ENCODE results near the gene KLF3. TPM values are rescaled to one million over a fixed set of nuclear protein-coding genes. Genes with fewer than 3 reads are reported as not detected.

Gene KLF3
- total and polyA plus RNA-seq, 9 of the 15 experiments (the other 6 are each of a cell fraction or from before 2014, with no cell fraction given): 9.9 to 47.2 (median 18.1) TPM

DNA sequence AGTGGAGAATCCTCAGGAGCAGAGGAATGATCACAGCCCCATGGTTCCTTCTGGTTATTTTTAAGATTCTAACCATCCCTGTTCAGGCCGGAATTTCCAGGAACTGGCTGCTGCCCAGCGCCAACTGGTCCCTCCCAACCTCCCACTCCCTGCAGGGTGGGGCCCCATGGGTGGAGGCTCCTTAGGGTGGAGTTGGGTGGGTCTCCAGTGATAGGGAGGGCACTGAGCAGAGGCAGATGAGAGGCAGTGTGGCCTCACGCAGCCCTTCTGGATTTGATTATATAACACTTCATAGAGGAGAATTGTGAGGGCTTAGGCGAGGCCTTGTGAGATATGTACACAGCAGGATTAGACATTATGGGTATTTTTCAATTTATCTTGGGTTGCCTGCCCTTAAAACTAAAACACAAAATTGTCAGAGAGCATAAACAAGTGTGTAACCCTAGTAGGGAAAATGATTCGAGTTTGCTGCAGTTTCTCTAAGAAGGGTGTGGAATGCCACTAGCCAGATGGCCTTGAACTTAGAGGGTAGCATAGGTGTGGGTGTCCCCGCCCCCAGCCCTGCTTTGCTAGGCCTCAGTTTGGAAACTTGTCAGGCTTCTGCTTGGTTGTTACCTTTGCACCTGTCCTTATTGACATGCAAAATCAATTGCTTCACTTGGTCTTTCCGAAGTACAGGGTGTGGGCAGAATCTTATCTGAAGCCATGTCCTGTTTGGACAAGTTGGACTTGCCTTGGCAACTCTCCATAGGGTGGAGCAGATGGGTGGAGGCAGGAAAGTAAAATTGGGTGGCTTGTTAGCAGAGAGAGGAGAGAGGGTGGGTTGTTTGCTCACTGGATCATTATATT, 9.4 kb downstream of the KLF3 start (continued):
- peak; percentile 22; the same call in 1 of the 2 replicates for TF ChIP-seq KLF1 (tag; IDR thresholded peaks at IDR 0.05)
- no peak for TF ChIP-seq TSC22D4 (tag; IDR thresholded peaks at IDR 0.05)
- TF ChIP-seq, protein P1, sequence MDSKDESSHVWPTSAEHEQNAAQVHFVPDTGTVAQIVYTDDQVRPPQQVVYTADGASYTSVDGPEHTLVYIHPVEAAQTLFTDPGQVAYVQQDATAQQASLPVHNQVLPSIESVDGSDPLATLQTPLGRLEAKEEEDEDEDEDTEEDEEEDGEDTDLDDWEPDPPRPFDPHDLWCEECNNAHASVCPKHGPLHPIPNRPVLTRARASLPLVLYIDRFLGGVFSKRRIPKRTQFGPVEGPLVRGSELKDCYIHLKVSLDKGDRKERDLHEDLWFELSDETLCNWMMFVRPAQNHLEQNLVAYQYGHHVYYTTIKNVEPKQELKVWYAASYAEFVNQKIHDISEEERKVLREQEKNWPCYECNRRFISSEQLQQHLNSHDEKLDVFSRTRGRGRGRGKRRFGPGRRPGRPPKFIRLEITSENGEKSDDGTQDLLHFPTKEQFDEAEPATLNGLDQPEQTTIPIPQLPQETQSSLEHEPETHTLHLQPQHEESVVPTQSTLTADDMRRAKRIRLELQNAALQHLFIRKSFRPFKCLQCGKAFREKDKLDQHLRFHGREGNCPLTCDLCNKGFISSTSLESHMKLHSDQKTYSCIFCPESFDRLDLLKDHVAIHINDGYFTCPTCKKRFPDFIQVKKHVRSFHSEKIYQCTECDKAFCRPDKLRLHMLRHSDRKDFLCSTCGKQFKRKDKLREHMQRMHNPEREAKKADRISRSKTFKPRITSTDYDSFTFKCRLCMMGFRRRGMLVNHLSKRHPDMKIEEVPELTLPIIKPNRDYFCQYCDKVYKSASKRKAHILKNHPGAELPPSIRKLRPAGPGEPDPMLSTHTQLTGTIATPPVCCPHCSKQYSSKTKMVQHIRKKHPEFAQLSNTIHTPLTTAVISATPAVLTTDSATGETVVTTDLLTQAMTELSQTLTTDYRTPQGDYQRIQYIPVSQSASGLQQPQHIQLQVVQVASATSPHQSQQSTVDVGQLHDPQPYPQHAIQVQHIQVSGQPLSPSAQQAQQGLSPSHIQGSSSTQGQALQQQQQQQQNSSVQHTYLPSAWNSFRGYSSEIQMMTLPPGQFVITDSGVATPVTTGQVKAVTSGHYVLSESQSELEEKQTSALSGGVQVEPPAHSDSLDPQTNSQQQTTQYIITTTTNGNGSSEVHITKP (IDR thresholded peaks at IDR 0.05; ENCODE audit: partially characterized antibody): peak; percentile 83
- TF ChIP-seq DEAF1 (CRISPR knock-in tag; IDR thresholded peaks at IDR 0.05): no peak
- TF ChIP-seq CREM (IDR thresholded peaks at IDR 0.05; ENCODE audit: low read depth): 0 out of 2 replicates have a peak, but pooled peaks have one; percentile 13
- 0 out of 2 replicates have a peak, but pooled peaks have one; percentile 26 for TF ChIP-seq ARID1B (IDR thresholded peaks at IDR 0.05)
- no peak for TF ChIP-seq ZNF436 (CRISPR knock-in tag; IDR thresholded peaks at IDR 0.05)
- TF ChIP-seq FOXK2 (conservative IDR thresholded peaks at IDR 0.05 in 1 of 2, IDR thresholded peaks at IDR 0.05 in 1 of 2; ENCODE audit: low read depth in 2 of 2): 0 out of 4 replicates have a peak, but pooled peaks have one; percentile 12 to 23
- TF ChIP-seq RCOR1 (IDR thresholded peaks at IDR 0.05; ENCODE audit: borderline replicate concordance in 1 of 2, low read depth in 2 of 2, low read length in 2 of 2): peak in 1 of 2 experiments; percentile 76; a peak in 3 of 4 replicates
- TF ChIP-seq ARID3A (IDR thresholded peaks at IDR 0.05; ENCODE audit: borderline replicate concordance, low read depth, low read length): peak; percentile 32; the same call in 1 of the 2 replicates
- TF ChIP-seq RBBP5 (IDR thresholded peaks at IDR 0.05; ENCODE audit: borderline replicate concordance, insufficient read depth, low read length, poor library complexity, severe bottlenecking): peak; percentile 36
- TF ChIP-seq ZNF766 (CRISPR knock-in tag; conservative IDR thresholded peaks at IDR 0.05): 0 out of 2 replicates have a peak, but pooled peaks have one; percentile 31
- no peak for TF ChIP-seq SAP30 (IDR thresholded peaks at IDR 0.05; ENCODE audit: borderline replicate concordance, insufficient read depth, low read depth, low read length, poor library complexity, severe bottlenecking)
- TF ChIP-seq RBM25 (IDR thresholded peaks at IDR 0.05; ENCODE audit: low read depth, low read length, severe bottlenecking): no peak
- peak; percentile 70; the same call in 1 of the 2 replicates for TF ChIP-seq MYNN (IDR thresholded peaks at IDR 0.05)
- TF ChIP-seq MYNN (CRISPR knock-in tag; IDR thresholded peaks at IDR 0.05): no peak
- TF ChIP-seq GABPB1 (CRISPR knock-in tag; IDR thresholded peaks at IDR 0.05): 0 out of 2 replicates have a peak, but pooled peaks have one; percentile 47
- TF ChIP-seq ZNF511 (CRISPR knock-in tag; IDR thresholded peaks at IDR 0.05): no peak

Data from K562 (cell line).